Peyer's patch (tissue), 4 donors: ENCODE data around the gene LRRC1. TPM values are rescaled to one million over a fixed set of nuclear protein-coding genes. Genes with fewer than 3 reads are reported as not detected.

Experiments
- DNase-seq, 3 donors: peaks; one replicate each; pipeline ENCODE4 v3.0.0-alpha.2; 2017 to 2019
- H3K27ac ChIP-seq, 4 donors: fragments of 200-600 bp; sonication (generic); one replicate each; pipeline ENCODE4 v1.5.1; 2016 to 2019
- H3K27me3 ChIP-seq, 2 donors: fragments of 200-600 bp; sonication (generic); one replicate each; pipeline ENCODE4 v1.5.1; 2019
- H3K36me3 ChIP-seq, 3 donors: fragments of 200-600 bp; sonication (generic); one replicate each; pipeline ENCODE4 v1.5.1; 2016 to 2019
- H3K4me1 ChIP-seq, 4 donors: fragments of 200-600 bp; sonication (generic); one replicate each; pipeline ENCODE4 v1.5.1; 2016 to 2019
- H3K4me3 ChIP-seq, 4 donors: fragments of 200-600 bp; sonication (generic); 1 replicate in 3 of 4; 2 replicates in 1 of 4; pipeline ENCODE4 v1.5.1; 2016 to 2019; ENCODE audit warnings: mild to moderate bottlenecking in 1 of 4
- H3K9me3 ChIP-seq, 4 donors: fragments of 200-600 bp; sonication (generic); one replicate each; pipeline ENCODE4 v1.5.1; 2016 to 2019; ENCODE audit warnings: mild to moderate bottlenecking in 1 of 4
- CTCF ChIP-seq, 6 experiments: fragments of 450-650 bp in 4 of 6; fragments of 200-600 bp in 2 of 6; sonication (generic) in 1 of 6; IDR thresholded peaks; one replicate each; pipeline ENCODE4 v1.5.1; 2017 to 2019; ENCODE audit warnings: antibody characterized with exemption in 6 of 6, mild to moderate bottlenecking in 3 of 6, moderate library complexity in 1 of 6
- POLR2A ChIP-seq, 2 donors: fragments of 450-650 bp; IDR thresholded peaks; one replicate each; pipeline ENCODE4 v1.5.1; 2017; ENCODE audit warnings: antibody characterized with exemption in 2 of 2, mild to moderate bottlenecking in 2 of 2, moderate library complexity in 2 of 2
- total RNA-seq, 4 donors: library from RNA; depleted of rRNA; stranded (reverse); fragments of >200 nt; gene quantifications; one replicate each; pipeline ENCODE4 v1.1.0, GENCODE V29; 2016

Gene LRRC1
- total RNA-seq, 4 donors from 2014 or later = 37.1 to 63.6 (median 49.8) TPM

- no peak for DNase-seq
- Histone ChIP-seq H3K9me3 (no peaks in the 10 kb centered on the region), H3K27me3 (no peaks in the 10 kb centered on the region), H3K4me3 (no peak overlapping the region), H3K27ac (no peak overlapping the region), H3K4me1 (no peaks in the 10 kb centered on the region), H3K36me3 (peaks cover 0 to 59% (median 0%) of the 10 kb centered on the region in 3 donors)
- TF ChIP-seq POLR2A (IDR thresholded peaks at IDR 0.05) (no peak), CTCF (IDR thresholded peaks at IDR 0.05) (no peak)
Measured at GRCh38 chr6:53903357-53903756, 108.6 kb downstream of the LRRC1 start.

- H3K9me3 ChIP-seq = no peaks in the 10 kb centered on the region
- H3K27ac ChIP-seq = no peak overlapping the region
- no peak overlapping the region for H3K4me3 ChIP-seq
- TF ChIP-seq POLR2A (IDR thresholded peaks at IDR 0.05) (no peak), CTCF (IDR thresholded peaks at IDR 0.05) (no peak)
- no peak for DNase-seq
- no peaks in the 10 kb centered on the region for H3K4me1 ChIP-seq
- no peaks in the 10 kb centered on the region for H3K27me3 ChIP-seq
- peaks cover 0 to 40% (median 0%) of the 10 kb centered on the region in 3 donors for H3K36me3 ChIP-seq
Measured at GRCh38 chr6:53906103-53906502, 111.3 kb downstream of the LRRC1 start.

GRCh38 chr6:53906842-53907241 is 112.0 kb downstream of the LRRC1 start:
- no peaks in the 10 kb centered on the region for H3K27me3 ChIP-seq
- H3K36me3 ChIP-seq = peaks cover 0 to 40% (median 0%) of the 10 kb centered on the region in 3 donors
- no peak for TF ChIP-seq POLR2A (IDR thresholded peaks at IDR 0.05)
- no peak for TF ChIP-seq CTCF (IDR thresholded peaks at IDR 0.05)
- no peak overlapping the region for H3K4me3 ChIP-seq
- H3K27ac ChIP-seq = no peak overlapping the region
- no peak for DNase-seq
- H3K4me1 ChIP-seq = no peaks in the 10 kb centered on the region
- no peaks in the 10 kb centered on the region for H3K9me3 ChIP-seq

- DNase-seq = no peak
- TF ChIP-seq POLR2A (IDR thresholded peaks at IDR 0.05) (no peak), CTCF (IDR thresholded peaks at IDR 0.05) (no peak)
- Histone ChIP-seq H3K4me3 (no peak overlapping the region), H3K27me3 (no peaks in the 10 kb centered on the region), H3K9me3 (no peaks in the 10 kb centered on the region), H3K36me3 (peaks cover 0 to 25% (median 0%) of the 10 kb centered on the region in 3 donors), H3K4me1 (no peaks in the 10 kb centered on the region), H3K27ac (no peak overlapping the region)
Measured at GRCh38 chr6:53910834-53911233, 116.0 kb downstream of the LRRC1 start.

GRCh38 chr6:53912661-53913060 is 117.9 kb downstream of the LRRC1 start:
- H3K9me3 ChIP-seq = no peaks in the 10 kb centered on the region
- peaks cover 0 to 17% (median 0%) of the 10 kb centered on the region in 3 donors for H3K36me3 ChIP-seq
- no peak for DNase-seq
- no peak for TF ChIP-seq CTCF (IDR thresholded peaks at IDR 0.05)
- no peak for TF ChIP-seq POLR2A (IDR thresholded peaks at IDR 0.05)
- no peaks in the 10 kb centered on the region for H3K4me1 ChIP-seq
- H3K27me3 ChIP-seq = no peaks in the 10 kb centered on the region
- no peak overlapping the region for H3K4me3 ChIP-seq
- no peak overlapping the region for H3K27ac ChIP-seq

- Histone ChIP-seq H3K9me3 (no peaks in the 10 kb centered on the region), H3K4me3 (no peak overlapping the region), H3K27ac (no peak overlapping the region), H3K27me3 (no peaks in the 10 kb centered on the region), H3K4me1 (no peaks in the 10 kb centered on the region), H3K36me3 (peaks cover 0 to 17% (median 0%) of the 10 kb centered on the region in 3 donors)
- DNase-seq = no peak
- TF ChIP-seq POLR2A (IDR thresholded peaks at IDR 0.05) = no peak
- TF ChIP-seq CTCF (IDR thresholded peaks at IDR 0.05) = no peak
Measured at GRCh38 chr6:53913286-53913685, 118.5 kb downstream of the LRRC1 start.
